GM12878 (cell line): Measurements from ENCODE around the gene MYO1E. TPM values are rescaled to one million over a fixed set of nuclear protein-coding genes. Genes with fewer than 3 reads are reported as not detected.

Source experiments
- CUX1 ChIP-seq: IDR thresholded peaks from 2 replicates; pipeline ENCODE4 v1.6.1; 2012; ENCODE audit warnings: improper control_type of control experiment, low read depth, low read length; ENCODE audit not compliant: insufficient replicate concordance
- HSF1 ChIP-seq: fragments of 150-350 bp; IDR thresholded peaks from 2 replicates; pipeline ENCODE4 v1.6.1; 2014; ENCODE audit warnings: mild to moderate bottlenecking, low read depth, low read length
- NFYA ChIP-seq: IDR thresholded peaks from 2 replicates; pipeline ENCODE4 v1.6.1; 2011; ENCODE audit warnings: low read depth, mild to moderate bottlenecking, low read length, improper control_type of control experiment, borderline replicate concordance
- RELB ChIP-seq: fragments of 450-650 bp; IDR thresholded peaks from 2 replicates; pipeline ENCODE4 v1.6.1; 2017; ENCODE audit warnings: low read depth, mild to moderate bottlenecking, moderate library complexity
- SMARCA5 ChIP-seq: fragments of 450-650 bp; IDR thresholded peaks from 2 replicates; pipeline ENCODE4 v1.6.1; 2017; ENCODE audit warnings: mild to moderate bottlenecking
- SPI1 ChIP-seq: IDR thresholded peaks from 2 replicates; pipeline ENCODE4 v1.6.1; 2011; ENCODE audit warnings: low read depth, mild to moderate bottlenecking, low read length, moderate library complexity, borderline replicate concordance; ENCODE audit not compliant: insufficient read depth
- TBL1XR1 ChIP-seq: IDR thresholded peaks from 2 replicates; pipeline ENCODE4 v1.6.1; 2012; ENCODE audit warnings: low read depth, low read length, improper control_type of control experiment
- polyA plus RNA-seq, 11 experiments: library from polyadenylated mRNA; depleted of rRNA in 4 of 11; unstranded in 6 of 11; stranded (reverse) in 5 of 11; fragments of >200 nt; fragmentation: Nextera tagmentation in 4 of 11; fragmentation: Illumina TruSeq in 1 of 11; extraction: Ambion mirVana in 4 of 11; extraction: Trizol in 1 of 11; gene quantifications; 1 replicate in 1 of 11; 2 replicates in 10 of 11; pipeline versions ENCODE4 v1.2.1 to v1.2.3, GENCODE V29; 2011 to 2016; ENCODE audit warnings: inconsistent platforms in 2 of 11, missing spikeins in 2 of 11, low read depth in 1 of 11
- total RNA-seq, 4 experiments: library from RNA; depleted of rRNA in 3 of 4; stranded (reverse); fragments of >200 nt in 3 of 4; fragmentation: Illumina TruSeq in 1 of 4; extraction: Trizol in 1 of 4; gene quantifications; 2 replicates each; pipeline versions ENCODE4 v1.2.1 to v1.2.3, GENCODE V29; 2013 to 2021

Gene MYO1E
- total and polyA plus RNA-seq, 10 of the 15 experiments (the other 5 are each of a cell fraction or from before 2014, with no cell fraction given), result 10.3 to 266 (median 64.9) TPM

GRCh38 chr15:59242649-59243048, 130.0 kb downstream of the MYO1E start (continued):
- TF ChIP-seq CUX1 (no peak), TBL1XR1 (no peak), SMARCA5 (no peak), HSF1 (no peak), RELB (no peak), SPI1 (no peak), NFYA (no peak)
